ENCODE results near the gene IFT22.
"Not testable (repeated sequence)": the region's sequence is repeated elsewhere in the genome, so short reads cannot be mapped to it uniquely, and the experiment has no call there.

The IFT22 gene

DNA sequence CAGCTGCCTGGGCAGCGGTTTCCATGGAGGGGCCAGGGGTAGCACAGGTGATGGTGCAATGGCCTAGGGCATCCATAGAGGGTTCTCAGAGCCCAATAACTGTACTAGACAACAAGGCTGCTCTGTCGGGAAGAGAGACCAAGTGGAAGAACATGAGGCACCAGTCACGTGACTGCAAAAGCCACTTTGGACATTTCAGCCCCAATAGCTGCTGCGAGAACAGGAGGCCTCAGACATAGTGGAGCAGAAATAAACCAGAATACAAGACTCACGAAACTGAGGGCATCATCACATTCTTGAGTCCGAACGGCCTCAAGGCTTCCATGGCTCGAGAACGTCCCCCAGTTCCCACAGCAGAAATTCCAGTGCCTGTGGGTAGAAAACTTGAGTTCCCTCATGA is 44.5 kb downstream of the IFT22 start:
- no peak for DNase-seq (ENCODE audit: low read depth)

GRCh38 chr7:101273206-101273605 is 48.4 kb downstream of the IFT22 start:
- DNase-seq (ENCODE audit: low read depth), result no peak

DNA sequence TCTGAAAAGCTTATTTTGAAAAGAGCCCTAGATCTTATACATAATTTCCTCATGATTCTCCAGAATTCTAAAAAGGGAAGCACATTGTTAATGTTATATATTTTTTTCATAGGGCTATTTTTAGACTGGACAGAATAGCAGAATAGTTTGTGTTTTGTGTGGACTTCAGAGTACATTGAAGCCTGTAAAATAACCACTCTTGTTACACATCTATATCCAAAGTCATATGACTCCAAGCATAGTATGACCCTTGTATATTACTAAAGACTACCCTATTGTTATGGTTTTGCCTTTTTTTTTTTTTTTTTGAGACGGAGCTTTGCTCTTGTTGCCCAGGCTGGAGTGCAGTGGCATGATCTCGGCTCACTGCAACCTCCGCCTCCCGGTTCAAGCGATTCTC is 50.6 kb downstream of the IFT22 start:
- DNase-seq (ENCODE audit: low read depth), result no peak

DNA sequence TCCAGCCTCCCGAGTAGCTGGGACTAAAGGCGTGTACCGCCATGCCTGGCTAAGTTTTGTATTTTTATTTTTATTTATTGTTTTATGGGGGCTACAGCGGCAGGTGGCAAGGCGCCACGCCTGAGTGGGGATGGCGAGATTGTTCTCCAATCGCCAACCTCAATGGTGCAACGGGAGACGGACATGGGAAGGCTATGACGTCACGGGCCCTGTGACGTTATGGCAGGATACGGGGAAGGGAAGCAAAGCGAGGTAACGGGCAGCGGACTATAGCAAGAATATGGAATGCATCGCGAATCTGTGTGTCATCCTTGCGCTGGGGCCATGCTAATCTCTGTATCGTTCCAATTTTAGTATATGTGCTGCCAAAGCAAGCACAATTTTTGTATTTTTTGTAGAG is 51.9 kb downstream of the IFT22 start:
- no peak for DNase-seq (ENCODE audit: low read depth)

DNA sequence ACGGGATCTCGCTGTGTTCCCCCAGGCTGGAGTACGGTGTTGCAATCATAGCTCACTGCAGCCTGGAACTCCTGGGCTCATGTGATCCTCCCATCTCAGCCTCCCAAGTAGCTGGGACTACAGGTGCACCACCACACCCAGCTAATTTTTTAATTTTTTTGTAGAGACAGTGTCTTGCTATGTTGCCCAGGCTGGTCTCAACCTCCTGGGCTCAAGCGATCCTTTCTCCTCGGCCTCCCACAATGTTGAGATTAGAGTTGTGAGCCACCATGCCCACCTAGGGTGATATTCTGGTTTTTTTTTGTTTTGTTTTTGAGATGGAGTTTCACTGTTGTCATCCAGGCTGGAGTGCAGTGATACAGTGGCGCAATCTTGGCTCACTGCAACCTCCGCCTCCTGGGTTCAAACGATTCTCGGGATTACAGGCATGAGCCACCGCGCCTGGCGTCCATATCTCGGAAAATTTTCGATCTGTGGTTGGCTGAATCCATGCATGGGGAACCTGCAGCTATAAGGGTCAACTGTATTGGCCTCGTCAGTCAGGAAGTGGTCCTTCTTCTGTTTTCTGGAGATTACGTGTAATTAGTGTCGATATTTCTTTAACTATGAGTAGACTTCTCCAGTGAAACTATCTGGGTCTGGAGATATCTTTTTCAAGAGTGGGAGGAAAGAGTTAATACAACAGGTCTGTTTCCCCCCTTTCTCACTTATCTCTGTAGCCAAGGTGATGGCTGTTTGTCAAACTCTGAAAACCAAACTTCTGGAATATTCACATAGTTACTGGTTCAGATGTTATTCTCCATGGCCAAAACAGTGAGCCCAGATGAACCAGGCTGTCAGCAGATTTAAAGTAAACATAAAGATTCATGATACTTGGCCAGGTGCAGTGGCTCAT is 55.7 kb downstream of the IFT22 start:
- no peak for DNase-seq (ENCODE audit: low read depth)

- not testable (repeated sequence) for DNase-seq (ENCODE audit: low read depth)
Observed at GRCh38 chr7:101264102-101264706, 57.4 kb downstream of the IFT22 start.

All from activated T-cell treated with anti-CD3 and anti-CD28 coated beads for 24 hours (primary cell).